Stimulated activated CD4-positive, alpha-beta T cell treated with anti-CD3 and anti-CD28 coated beads, Interleukin-1b, Interleukin-23, amount 100 ng/mL, for 24 hours (primary cell): ENCODE results near the gene SLIT2.

ENCODE experiments used
- DNase-seq, 4 experiments: peaks; one replicate each; pipeline ENCODE4 v3.0.0-alpha.2; 2020; ENCODE audit warnings: low read depth in 4 of 4, low spot score in 1 of 4

SLIT2 gene

DNA sequence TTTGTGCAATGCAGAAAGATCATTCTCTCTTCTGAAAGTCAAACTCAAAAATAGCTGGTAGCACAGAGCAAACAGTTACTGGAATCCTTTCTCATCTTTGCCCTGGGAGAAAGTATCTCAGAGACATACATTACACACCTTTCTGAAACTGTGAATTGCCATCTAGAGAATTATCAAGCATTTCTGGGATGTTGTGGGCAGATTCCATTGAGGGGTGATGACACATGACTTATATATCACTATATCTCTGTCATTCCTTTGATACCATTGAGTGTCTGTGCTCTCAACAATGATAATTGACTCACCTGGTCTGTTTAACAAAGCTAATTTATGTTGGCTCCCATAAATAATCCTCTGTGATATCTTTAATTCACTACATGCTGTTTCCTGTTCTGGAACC, 13.0 kb downstream of the SLIT2 start:
- DNase-seq: no peak

DNA sequence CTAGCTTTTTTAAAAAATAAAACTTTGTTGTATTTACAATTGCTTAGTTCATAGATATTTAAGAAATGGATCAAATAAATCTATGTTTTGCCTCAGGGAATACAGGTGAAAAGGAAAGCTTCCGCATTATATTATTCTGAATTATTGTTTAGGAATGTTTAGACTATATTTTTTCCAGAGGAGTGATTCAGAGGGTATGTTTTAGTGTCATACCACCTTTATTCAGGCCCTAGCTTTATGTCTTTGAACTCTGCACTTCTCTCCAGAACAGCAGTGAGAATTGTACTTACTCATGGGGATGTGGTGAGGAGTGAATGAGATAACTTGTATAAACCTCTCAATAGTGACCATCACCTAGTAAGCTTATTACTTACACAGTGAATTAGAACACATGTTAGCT, 14.0 kb downstream of the SLIT2 start:
- DNase-seq: no peak

DNA sequence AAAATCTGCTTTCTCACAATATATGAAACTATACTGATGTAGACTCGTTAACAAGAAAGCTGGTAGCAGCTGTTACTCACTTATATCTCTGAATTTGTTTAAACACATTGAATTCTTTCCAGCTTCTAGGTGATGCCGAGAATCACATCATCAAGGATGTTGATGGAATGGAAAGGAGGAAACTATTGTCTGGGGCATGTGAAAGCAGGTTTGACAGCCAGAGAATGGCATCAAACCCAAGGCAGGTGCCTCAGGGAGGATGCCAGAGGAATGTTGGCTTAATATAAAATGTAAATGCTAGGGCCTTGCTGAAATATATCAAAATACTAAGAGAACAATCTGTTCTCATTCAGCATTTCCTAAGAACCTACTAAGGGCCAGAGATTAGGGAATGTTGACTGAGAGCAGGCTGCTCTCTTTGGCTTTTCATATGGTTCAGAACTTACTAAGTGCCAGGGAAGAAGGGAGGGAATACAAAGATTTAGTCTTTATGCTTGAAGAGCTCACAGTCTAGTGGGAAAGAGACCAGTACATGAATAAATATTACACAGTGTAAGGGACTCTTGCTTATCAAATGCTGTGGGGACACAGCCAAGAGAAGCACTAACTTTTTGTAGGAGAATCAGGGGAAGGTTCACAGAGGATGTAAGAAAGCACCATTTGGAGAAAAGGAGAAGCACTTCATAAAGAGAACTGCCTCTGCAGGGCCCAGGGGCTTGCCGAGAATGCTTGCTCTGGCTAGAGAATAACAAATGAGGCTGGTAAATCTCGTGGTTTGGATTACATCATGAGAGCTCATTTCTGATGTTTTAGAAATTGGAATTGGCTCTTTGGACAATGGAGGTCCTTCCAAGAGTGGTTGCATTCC, 14.7 kb downstream of the SLIT2 start:
- DNase-seq: no peak

DNA sequence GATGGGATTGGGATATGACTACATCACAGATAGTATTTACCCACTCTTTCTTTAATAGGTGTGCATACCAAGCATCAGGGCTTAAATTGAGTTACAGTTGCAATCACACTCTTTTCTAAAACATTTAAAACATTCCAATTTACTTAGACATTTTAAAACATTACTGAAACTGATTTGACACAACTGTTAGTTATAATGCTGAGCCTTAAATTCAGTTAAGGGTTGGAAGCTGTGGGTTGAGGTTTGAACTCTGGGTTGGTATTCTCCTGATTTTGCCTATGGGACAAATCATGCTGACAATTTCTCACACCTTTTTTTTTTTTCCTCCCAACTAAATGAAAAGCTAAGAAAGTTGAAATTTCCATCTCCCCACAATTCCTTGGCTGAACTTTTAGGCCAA, 16.3 kb downstream of the SLIT2 start:
- no peak for DNase-seq

DNA sequence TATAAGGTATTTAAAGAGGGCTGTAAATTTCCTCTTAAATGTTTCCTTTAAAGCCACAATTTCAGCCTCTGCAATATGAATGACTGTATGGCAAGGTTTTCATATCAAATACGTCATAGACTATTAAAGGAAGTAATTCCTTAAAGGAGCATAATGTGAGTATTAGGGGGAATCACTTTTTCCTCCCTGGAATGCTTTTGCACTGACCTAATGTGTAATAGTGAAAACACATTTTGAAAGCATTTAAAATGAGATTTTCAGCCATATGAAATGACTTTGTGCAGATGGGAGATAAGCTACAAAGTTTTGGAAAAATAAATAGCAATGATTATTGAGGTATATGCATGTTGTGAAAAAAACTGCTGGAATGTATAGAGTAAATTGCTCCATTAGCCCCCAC, 17.6 kb downstream of the SLIT2 start:
- DNase-seq: no peak

DNA sequence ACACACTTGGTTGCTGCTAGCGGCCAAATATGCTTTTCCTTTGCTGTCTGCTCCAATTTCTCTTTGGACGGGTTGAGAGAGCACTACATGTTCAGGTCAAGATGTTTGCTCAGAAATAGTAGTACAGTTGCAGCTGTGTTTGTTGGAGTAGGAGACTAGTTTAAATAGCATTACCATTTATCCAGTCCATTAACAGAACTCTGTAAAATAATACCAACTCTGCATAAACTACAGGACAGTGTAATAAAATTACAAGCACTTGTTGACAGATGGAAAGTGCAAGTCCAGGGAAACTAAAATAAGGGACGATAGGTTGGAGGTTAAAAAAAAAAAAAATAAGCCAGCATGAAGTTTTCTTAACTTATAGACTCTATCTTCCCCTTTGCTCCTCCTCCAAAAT, 20.2 kb downstream of the SLIT2 start:
- no peak for DNase-seq

DNA sequence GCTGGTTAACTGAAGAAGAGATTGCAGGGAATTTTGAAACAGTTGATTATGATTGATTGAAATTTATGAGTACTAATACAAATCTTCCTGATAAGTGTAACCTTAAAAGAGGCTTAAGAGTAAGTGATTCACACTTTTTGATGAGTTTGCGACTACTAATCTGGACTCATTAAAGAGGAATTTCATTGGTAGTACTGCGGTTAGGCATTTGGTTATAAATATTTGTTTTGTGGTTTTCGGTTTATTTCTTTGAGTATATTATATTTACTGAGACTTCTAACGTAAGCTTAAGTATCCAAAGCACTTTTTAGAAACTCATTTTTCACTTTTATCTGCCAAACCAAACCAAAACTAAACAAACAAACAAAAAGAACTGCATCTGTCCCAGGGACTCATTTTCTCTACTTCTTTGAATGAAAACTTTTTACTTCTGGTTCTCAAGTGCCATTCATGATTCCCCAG, 20.7 kb downstream of the SLIT2 start:
- no peak for DNase-seq

DNA sequence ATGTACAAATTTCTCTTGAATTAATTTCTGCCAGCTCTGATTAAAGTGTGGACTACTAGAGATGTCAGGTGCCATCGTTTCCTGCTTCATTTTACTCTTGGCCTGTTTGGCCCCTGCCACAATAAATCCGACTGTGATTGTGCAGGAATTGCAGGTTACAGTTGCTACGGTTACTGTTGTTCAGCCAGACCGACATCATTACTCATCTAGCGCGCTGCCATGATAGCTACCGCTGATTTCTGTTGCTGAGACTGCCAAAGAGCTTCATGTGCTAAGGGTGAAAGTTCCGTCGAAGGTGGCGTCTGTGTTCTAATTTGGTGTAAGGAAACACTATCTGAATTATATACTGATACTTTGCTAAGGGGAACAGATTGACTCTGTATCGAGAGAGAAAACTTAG, 22.1 kb downstream of the SLIT2 start:
- DNase-seq: no peak

DNA sequence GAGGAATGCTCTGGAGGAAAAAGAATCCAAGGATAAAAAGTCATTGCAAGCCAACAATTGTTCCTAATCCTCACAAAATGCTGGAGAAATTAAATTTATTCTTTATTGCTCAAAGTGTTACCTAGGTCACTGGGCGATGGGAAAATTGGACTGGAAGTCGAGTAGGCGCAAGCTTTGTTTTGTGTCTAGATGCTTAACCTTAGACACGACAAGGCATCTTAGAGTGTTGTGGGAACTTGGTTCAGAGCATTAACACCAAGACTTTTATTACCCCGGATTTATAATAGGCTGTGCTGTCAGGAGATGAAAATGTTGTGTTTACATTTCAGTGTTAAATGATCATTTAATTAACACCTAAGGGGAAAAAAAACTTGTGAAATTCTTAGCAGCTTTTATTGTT, 25.1 kb downstream of the SLIT2 start:
- DNase-seq: no peak

DNA sequence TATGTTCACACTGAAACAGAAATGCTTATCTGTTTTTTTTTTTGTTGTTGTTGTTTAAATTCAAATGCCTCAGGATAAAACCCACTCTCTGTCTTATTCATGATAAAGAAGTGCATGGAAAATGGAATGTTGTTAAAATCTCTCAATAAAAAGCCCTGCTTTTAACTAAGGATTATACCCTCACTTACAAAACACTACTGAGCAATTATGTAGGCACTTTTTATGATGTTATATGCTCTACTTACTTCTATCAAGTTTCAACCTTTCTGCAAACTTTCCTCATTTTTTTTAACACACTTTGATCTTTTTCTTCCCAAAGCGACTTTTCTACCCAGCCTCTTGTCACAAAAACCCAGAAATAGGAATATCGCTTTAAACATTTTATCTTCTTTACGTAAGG, 26.5 kb downstream of the SLIT2 start:
- no peak for DNase-seq

DNA sequence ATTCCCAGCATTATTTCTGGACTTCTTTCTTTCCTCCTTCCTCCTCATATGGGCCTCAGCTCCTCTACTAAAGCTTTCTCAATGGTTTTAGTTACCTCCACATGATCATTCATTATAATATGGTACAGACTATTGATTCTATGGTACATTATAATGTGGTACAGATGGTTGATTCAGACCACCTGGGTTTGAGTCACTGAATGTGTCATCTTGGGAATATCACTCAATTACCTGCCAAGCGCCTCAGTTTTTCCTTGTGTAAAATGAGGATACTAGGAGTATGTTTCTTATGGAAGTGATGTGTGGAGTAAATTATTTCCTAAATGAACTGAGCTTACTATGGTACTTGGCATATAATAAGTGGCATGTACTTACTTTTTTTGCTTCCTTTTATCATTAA, 27.7 kb downstream of the SLIT2 start:
- DNase-seq: no peak

DNA sequence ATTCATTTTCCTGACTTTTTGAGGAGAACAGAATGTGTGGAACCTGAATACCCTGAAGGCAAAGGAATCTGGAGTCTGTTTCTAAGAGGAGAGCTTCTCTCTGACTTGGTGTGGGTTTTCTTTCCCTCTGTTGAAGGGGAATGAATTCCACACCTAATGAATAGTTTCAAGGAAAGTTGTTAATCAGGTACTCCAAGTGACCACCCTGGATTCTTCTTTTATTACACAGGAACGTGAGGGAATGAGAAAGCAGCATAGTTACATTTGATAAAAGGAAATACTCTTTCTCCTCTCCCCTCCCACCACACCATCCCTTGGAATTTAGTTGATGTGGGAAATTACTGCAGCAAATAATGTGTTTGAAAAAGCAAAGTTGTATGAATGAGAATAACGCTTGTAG, 29.7 kb downstream of the SLIT2 start:
- no peak for DNase-seq

DNA sequence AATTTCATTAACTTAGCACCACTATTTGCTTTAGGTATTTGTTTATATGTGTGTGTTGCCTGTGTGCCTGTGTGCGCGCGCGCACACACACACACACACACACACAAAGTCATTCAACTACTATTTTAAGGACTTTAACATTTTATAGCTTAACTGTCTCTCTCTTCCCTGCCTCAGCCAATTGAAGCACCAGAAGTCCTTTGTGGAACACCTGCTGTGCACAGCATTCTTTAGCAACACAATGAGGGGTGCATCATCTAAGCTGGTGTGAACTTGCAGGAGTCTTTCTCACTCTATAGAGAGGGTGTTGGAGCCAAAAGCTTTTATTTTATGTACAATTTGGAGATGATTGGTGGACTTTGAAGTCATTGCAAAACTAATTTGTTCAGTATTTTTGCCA, 31.3 kb downstream of the SLIT2 start:
- no peak for DNase-seq

DNA sequence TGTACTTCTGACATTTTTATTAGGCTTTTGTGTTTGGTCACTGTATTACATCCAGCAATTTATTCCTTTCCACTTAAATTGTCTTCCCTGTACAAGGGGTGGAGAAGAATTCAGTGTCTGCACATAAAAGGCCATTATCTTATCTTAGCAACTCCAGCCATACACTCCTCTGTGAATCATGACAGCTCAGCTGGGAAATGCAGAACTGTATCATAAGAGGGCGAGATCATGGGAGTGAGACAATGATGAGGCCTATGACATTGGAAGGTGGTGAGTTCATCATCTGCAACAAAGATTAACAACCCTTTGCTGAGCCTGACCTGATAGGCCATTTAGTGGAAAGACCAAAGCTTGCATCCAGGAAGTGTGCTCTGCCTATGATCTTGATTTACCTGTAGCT, 33.3 kb downstream of the SLIT2 start:
- no peak for DNase-seq

DNA sequence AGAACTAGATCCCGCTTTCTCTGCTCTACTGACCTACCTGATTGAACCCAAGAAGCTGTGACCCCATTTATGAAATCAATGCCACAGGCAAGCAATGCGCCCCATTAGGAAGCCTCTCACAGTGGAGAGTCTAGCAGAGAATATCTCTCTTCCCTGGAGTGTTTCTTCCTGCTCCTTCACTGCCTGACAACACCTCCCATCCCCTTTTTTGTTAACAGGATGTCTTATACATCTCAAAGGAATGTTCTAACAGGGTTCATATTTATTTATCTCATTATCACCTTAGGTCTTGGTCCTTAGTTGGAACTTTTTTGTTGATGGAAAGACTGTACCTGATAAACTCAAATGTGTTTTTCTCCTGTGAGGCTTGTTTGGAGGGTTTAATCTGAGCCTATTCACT, 35.5 kb downstream of the SLIT2 start:
- no peak for DNase-seq

DNA sequence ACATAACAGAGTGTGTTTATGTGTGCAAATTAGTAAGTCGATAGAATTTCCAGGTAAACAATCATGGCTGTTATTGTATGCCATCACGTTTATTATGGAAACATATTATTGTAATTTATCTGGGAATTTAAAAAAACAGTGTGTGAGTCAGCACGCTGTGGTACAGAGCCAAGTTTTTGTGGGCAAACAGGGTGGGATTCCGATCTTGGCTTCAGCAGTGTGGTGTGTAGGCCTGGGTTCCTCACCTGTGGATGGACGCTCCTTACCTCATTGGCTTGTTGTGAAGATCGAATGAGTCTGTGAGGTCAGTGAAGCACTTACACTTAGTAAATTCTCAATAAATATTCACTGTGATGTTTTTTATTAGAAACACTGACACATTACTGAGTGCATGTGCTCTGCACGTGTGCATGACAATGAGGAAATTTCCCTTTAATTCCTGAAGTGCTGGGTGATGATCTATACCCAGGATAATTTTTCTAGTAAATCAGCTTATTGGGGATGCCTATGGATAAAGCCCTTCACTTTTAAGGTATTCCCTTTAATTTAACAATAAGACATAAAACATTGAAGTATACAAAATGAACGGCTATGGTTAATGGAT, 36.4 kb downstream of the SLIT2 start:
- no peak for DNase-seq

DNA sequence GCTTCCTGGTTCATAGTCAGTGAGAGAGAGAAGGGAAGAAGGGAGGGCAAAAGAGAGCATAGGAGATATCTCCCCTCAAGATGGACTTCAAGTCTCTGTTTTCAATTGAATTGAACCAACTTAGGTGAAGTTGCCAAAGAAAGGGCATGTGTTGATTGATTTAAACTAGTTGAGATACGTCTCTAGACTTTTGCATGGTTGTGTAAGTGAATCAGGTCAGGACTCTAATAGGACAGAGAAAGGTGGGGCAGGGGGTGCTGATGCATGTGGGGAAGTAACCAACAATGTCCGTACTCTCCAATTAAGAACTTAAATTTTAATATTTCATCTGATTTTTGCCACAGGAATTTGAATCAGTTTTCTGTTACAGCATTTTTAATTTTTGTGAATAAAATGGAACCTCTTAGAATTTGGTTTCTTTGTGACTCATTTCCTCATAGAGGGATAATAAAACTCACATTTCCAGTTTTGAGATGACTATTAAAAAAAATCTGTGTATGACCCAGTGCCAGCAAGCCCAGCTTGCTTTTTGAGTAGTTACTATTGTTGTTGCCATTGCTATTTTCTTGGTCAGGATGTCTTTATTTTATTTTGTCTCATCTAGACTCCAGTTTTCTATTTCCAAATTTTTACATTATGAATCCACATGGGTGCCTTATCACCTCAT, 37.3 kb downstream of the SLIT2 start:
- no peak for DNase-seq

DNA sequence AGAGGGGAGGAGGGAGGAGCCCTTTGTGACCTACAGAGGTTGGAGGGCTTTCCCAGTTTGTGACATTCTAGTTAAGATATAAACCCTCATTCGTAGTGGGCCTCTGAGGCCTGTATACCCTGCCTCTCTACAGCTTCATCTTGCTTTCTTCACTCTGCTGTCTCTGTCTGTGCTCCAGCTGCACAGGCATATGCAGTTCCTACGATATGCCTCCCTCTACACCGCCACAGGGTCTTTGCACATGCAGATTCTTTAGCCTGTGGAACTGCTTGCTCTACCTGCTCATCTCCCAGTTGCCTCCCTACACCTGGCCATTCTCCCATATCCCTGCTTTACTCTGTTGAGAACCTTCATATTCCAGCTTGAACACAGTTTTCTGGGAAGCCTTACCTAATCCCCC, 38.1 kb downstream of the SLIT2 start:
- no peak for DNase-seq

DNA sequence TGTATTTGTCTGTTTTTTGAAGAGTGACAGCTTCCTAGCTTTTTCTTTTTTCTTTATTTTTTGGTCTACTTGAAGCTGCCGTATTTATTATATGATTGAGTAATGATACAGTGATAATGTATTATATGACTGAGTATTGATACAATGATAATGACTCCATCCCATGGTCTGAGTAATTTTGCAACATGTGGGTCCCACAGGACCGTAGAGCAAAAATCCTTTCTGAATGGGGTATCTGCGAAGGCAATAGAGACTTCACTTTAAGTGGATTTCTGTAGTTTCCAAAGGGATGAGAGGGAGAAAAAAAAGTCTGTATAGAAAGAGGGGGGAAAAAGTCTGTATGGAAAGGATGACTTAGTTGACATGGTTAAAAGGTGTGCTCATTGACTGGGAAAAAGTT, 41.0 kb downstream of the SLIT2 start:
- no peak for DNase-seq

DNA sequence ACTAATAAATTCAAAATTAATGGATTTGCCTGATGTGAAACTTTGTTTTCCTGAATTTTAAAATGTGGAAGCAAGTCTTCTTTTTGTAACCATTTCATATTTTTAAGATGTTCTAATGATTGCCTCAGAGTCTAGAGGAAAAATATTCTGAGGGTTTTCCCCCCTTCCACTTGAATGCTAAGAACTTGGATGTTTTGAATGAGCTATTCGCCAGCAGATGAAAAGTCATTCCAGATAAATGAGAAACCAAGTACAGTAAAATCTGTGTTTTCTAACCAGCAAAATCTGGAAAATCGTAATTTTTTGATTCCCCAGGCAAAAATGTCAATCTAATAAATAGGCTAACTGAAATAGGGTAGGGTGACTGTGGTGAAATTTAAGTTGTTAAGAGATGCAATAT, 45.6 kb downstream of the SLIT2 start:
- no peak for DNase-seq

DNA sequence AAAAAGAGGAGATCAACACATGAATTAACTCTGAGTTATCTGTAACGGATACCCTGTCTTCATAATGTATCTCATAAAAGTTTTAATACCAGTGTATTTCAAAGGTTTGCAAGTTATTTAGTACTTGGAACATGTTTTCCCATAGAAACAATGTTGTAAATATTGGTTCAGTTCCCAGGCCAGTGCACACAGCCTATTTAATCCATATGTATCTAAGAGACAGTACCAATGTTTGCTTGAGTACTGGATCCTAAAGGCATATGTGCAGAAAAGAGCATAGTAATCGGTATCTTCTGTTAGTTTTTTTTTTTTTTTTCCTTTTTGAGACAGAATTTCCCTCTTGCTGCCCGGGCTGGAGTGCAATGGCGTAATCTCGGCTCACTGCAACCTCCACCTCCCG, 46.1 kb downstream of the SLIT2 start:
- no peak for DNase-seq

DNA sequence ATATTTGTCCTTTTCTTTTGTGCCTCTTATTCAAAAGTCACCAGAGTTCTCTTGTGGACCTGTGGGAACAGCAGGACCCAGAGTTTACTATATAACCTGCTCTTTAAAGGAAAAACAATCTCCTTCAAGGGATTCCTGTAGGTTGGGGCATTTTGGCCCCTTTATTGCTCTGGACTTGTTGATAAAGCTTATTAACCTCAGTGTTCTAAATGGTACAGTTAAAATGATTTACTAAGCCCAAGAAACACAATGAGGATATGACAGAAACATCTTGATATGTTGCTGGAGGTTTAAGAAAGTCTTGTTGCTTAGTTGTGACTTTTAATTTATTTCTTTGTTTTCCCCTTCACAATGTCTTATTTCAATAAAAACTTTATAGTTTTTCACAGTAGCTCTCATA, 46.8 kb downstream of the SLIT2 start:
- DNase-seq: no peak
